Psoas muscle (tissue), 8 donors: Measurements from ENCODE around the gene CLDND2. TPM values are rescaled to one million over a fixed set of nuclear protein-coding genes. Genes with fewer than 3 reads are reported as not detected.
A peak's percentile ranks its signal among the peaks of the same experiment; 100 is the strongest.

Experiments used
- ATAC-seq, 4 donors: fragments of 200-7000 bp; cut with Tn5 transposase; one replicate each; pipeline ENCODE4 v1.9.1; 2020; ENCODE audit warnings: moderate library complexity in 3 of 4, mild to moderate bottlenecking in 2 of 4
- DNase-seq, 2 donors: peaks; one replicate each; pipeline ENCODE4 v3.0.0-alpha.2; 2020
- H3K27ac ChIP-seq: fragments of 200-600 bp; one replicate; pipeline ENCODE4 v1.8.0; 2022
- H3K27me3 ChIP-seq, 3 donors: fragments of 200-600 bp in 1 of 3; one replicate each; pipeline versions ENCODE4 v1.6.1 to v1.8.0; 2013 to 2022; ENCODE audit warnings: low read length in 2 of 3, mild to moderate bottlenecking in 2 of 3, moderate library complexity in 1 of 3; ENCODE audit not compliant: insufficient read depth in 3 of 3
- H3K36me3 ChIP-seq, 2 donors: fragments of 200-600 bp in 1 of 2; one replicate each; pipeline versions ENCODE4 v1.6.1 to v1.8.0; 2013 to 2022; ENCODE audit warnings: low read depth in 1 of 2, mild to moderate bottlenecking in 1 of 2, moderate library complexity in 1 of 2; ENCODE audit not compliant: insufficient read depth in 1 of 2
- H3K4me1 ChIP-seq: fragments of 200-600 bp; one replicate; pipeline ENCODE4 v1.8.0; 2022
- H3K4me3 ChIP-seq: fragments of 200-600 bp; one replicate; pipeline ENCODE4 v1.8.0; 2022; ENCODE audit warnings: mild to moderate bottlenecking
- H3K9me3 ChIP-seq: fragments of 200-600 bp; one replicate; pipeline ENCODE4 v1.8.0; 2022
- CTCF ChIP-seq: fragments of 200-600 bp; IDR thresholded peaks from one replicate; pipeline ENCODE4 v1.8.0; 2022; ENCODE audit warnings: antibody characterized with exemption
- WGBS, 3 donors: extraction: QIAGEN DNeasy Blood & Tissue Kit; methylation state at CpG; one replicate each; pipeline versions ENCODE4 v1.1.6 to v1.1.7; 2013; 5-methylcytosine and 5-hydroxymethylcytosine counted together
- intact Hi-C, 2 donors: fragments of 100-400 bp; cut with DNase I; formaldehyde crosslinking; loops; one replicate each; pipeline versions ENCODE4 v1.11.0 to v1.14.2; 2022
- polyA plus RNA-seq, 3 donors: library from polyadenylated mRNA; stranded (reverse); fragments of 200-250 nt; gene quantifications; one replicate each; pipeline ENCODE4 v1.2.3, GENCODE V29; 2013
- total RNA-seq, 4 donors: library from RNA; stranded (reverse); fragmentation: NEBNext Ultra II Directional in 2 of 4; extraction: Animal tissue kit (Norgen Biotek cat#: 25700) in 2 of 4; gene quantifications; one replicate each; pipeline versions ENCODE4 v1.2.1 to v1.2.4, GENCODE V29; 2021 to 2023
- donor health status: healthy with polysubstance abuse.
- donor health status: DM: no; HTN: no; CAD: no; lungs with moderate emphysema.
- donor health status: Bipolar disorder and iron deficiency.
- donor health status: healthy.
- donor health status: DM: yes; HTN: yes; CAD: no.
- donor health status: DM: no; HTN: no; CAD: no.
- donor health status: DM: no; HTN: no; CAD: no.
- donor health status: DM: yes; HTN: yes; CAD: no.

The CLDND2 gene
- total and polyA plus RNA-seq, 7 donors = 0.30 to 1.8 (median 0.85) TPM; not detected in 2

- no peak for TF ChIP-seq CTCF
- WGBS, 3 donors = 0 to 1% (median 1%) methylated on average over 48 to 54 of the region's 54 CpGs
- Histone ChIP-seq H3K27me3 (no peaks in the 10 kb centered on the region), H3K4me1 (peaks cover 18% of the 10 kb centered on the region), H3K9me3 (no peaks in the 10 kb centered on the region), H3K27ac (peak overlapping the region; percentile 89), H3K36me3 (no peaks in the 10 kb centered on the region), H3K4me3 (peak overlapping the region; percentile 78)
- intact Hi-C loops = no loop called here
- DNase-seq (peak; percentile 98 to 99), ATAC-seq (peak; percentile 84 to 87 (median 86))
Observed at GRCh38 chr19:51366389-51367254, 2.2 kb downstream of the CLDND2 start.

- ATAC-seq (no peak), DNase-seq (no peak)
- Histone ChIP-seq H3K27me3 (no peaks in the 10 kb centered on the region), H3K9me3 (no peaks in the 10 kb centered on the region), H3K27ac (peak within 1 kb of the TSS; percentile 89), H3K4me1 (peaks cover 18% of the 10 kb centered on the region), H3K36me3 (no peaks in the 10 kb centered on the region), H3K4me3 (peak within 1 kb of the TSS; percentile 78)
- WGBS, 3 donors = 0% methylated on average over 24 to 27 of the region's 27 CpGs
- no peak for TF ChIP-seq CTCF
- intact Hi-C loops = no loop called here
Observed at GRCh38 chr19:51365965-51366388, 2.8 kb downstream of the CLDND2 start, which contains the start of gene ETFB. TSS of gene ETFB (minus strand) at chr19:51366388. CDS start at chr19:51366326, 62 bp downstream.

- H3K4me1 ChIP-seq = peaks cover 18% of the 10 kb centered on the region
- no peak for TF ChIP-seq CTCF
- DNase-seq (peak; percentile 39 to 57), ATAC-seq (peak in 3 of 4 donors; percentile 26 to 49 (median 26))
- intact Hi-C loops = no loop called here
- H3K9me3 ChIP-seq = no peaks in the 10 kb centered on the region
- no peaks in the 10 kb centered on the region for H3K36me3 ChIP-seq
- peak overlapping the region; percentile 89 for H3K27ac ChIP-seq
- WGBS, 3 donors = 10 to 13% (median 10%) methylated on average over 10 of the region's 10 CpGs
- peak overlapping the region; percentile 78 for H3K4me3 ChIP-seq
- H3K27me3 ChIP-seq = no peaks in the 10 kb centered on the region
Observed at GRCh38 chr19:51365211-51365964, 3.4 kb downstream of the CLDND2 start.

GRCh38 chr19:51364200-51365106 lies 4.3 kb downstream of the CLDND2 start:
- Histone ChIP-seq H3K4me1 (peaks cover 18% of the 10 kb centered on the region), H3K27ac (peak overlapping the region; percentile 89), H3K9me3 (no peaks in the 10 kb centered on the region), H3K36me3 (no peaks in the 10 kb centered on the region), H3K4me3 (peak overlapping the region; percentile 78), H3K27me3 (no peaks in the 10 kb centered on the region)
- DNase-seq (peak in 1 of 2 donors; percentile 26), ATAC-seq (no peak)
- intact Hi-C loops = no loop called here
- 74 to 82% (median 78%) methylated on average over 15 of the region's 15 CpGs for WGBS, 3 donors
- no peak for TF ChIP-seq CTCF
